Measurements from ENCODE around the gene SSC5D.

The SSC5D gene

DNA sequence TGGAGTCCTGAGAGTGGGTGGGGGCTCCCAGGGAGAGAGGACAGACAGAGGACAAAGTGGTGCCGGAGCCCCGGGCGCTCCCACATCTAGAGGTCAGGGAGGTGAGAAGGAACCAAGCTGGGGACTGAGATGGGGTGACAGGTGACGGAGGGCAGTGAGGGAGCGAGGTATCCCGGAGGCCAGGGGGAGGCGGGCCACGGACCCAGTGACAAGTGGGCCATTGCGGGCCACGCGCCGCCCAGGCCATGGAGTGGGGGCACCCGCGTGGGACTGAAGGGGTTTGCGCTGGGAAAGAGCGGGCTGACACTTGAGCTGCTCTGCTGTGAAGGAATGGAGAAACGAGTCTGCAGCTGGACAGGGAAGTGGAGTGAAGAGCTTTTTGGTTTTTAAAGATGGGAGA, 9.2 kb upstream of the SSC5D start:
- Histone ChIP-seq H3K4me1 (ENCODE audit: control extremely low read depth in 1 of 4, control insufficient read depth in 4 of 4, insufficient read depth in 4 of 4, low read length in 3 of 4) (peaks cover 2 to 19% (median 13%) of the 10 kb centered on the region in 4 experiments), H3K4me3 (ENCODE audit: control insufficient read depth in 1 of 7, extremely low read depth in 1 of 7, insufficient read depth in 4 of 7, low read depth in 2 of 7, low read length in 6 of 7) (no peak overlapping the region), H3K9me3 (ENCODE audit: control extremely low read depth in 1 of 5, control insufficient read depth in 4 of 5, insufficient read depth in 2 of 5, low read depth in 1 of 5, low read length in 4 of 5) (no peaks in the 10 kb centered on the region), H3K27me3 (replicated peaks in 2 of 5; ENCODE audit: control insufficient read depth in 4 of 5, insufficient read depth in 5 of 5, low read length in 4 of 5) (no peaks in the 10 kb centered on the region), H3K27ac (ENCODE audit: insufficient read depth in 1 of 2, low read depth in 1 of 2, low read length in 2 of 2, poor library complexity in 1 of 2, severe bottlenecking in 2 of 2) (no peak overlapping the region), H3K36me3 (ENCODE audit: control insufficient read depth in 4 of 4, insufficient read depth in 4 of 4, low read length in 3 of 4) (peaks cover 0 to 18% (median 9%) of the 10 kb centered on the region in 4 experiments)
- no peak for DNase-seq
- CTCF ChIA-PET: interaction anchor here (0.8 to 1.6 kb wide), 2 partner anchors 10 to 11 kb away, joined by 3 to 4 read pairs; no protein-coding TSS in a partner anchor
- 95% methylated on average over 17 of the region's 17 CpGs for WGBS (ENCODE audit: insufficient coverage)
- POLR2A ChIA-PET: no interaction called here

DNA sequence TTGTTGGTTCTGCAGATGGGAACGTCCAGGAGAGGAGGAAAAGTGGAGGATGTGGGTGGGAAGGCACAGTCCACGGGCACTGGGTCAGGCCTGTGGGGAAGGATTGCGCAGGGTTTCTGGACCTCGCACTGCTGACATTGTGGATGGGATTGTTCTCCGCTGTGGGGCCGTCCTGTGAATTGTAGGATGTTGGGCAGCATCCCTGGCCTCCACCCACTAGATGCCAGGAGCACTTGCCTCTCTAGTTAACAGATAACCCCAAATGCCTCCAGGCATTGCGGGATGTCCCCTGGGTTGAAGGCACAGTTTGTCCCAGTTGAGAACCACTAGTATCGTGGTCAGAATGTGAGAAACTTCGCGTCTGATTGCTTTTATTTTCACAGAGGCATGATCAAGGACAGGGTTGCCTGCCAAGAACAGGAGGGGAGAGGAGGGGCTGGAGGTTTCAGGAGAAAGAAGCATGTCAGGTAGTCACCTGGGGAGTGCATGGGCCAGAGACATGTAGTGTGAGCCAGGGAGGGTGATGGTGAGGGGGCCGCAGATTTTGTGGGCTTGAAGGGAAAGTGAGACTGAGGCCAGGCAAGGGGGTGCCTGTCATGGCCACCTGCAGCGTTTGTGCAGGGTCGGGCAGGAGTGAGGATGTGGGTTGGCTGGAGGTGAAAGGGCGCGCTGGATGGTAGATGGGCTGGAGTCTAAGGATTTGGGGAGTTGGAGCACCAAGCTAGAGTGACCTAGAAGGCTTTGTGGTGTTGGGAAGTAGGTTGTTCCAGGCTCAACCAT, 8.6 kb upstream of the SSC5D start:
- no peak for DNase-seq
- Histone ChIP-seq H3K4me1 (ENCODE audit: control extremely low read depth in 1 of 4, control insufficient read depth in 4 of 4, insufficient read depth in 4 of 4, low read length in 3 of 4) (peaks cover 2 to 24% (median 19%) of the 10 kb centered on the region in 4 experiments), H3K36me3 (ENCODE audit: control insufficient read depth in 4 of 4, insufficient read depth in 4 of 4, low read length in 3 of 4) (peaks cover 0 to 21% (median 9%) of the 10 kb centered on the region in 4 experiments), H3K4me3 (ENCODE audit: control insufficient read depth in 1 of 7, extremely low read depth in 1 of 7, insufficient read depth in 4 of 7, low read depth in 2 of 7, low read length in 6 of 7) (no peak overlapping the region), H3K27me3 (replicated peaks in 2 of 5; ENCODE audit: control insufficient read depth in 4 of 5, insufficient read depth in 5 of 5, low read length in 4 of 5) (no peaks in the 10 kb centered on the region), H3K9me3 (ENCODE audit: control extremely low read depth in 1 of 5, control insufficient read depth in 4 of 5, insufficient read depth in 2 of 5, low read depth in 1 of 5, low read length in 4 of 5) (no peaks in the 10 kb centered on the region), H3K27ac (ENCODE audit: insufficient read depth in 1 of 2, low read depth in 1 of 2, low read length in 2 of 2, poor library complexity in 1 of 2, severe bottlenecking in 2 of 2) (no peak overlapping the region)
- POLR2A ChIA-PET: no interaction called here
- CTCF ChIA-PET: interaction anchor here (1.6 kb wide), 1 partner anchor 10 kb away, joined by 4 read pairs; no protein-coding TSS in a partner anchor
- 89% methylated on average over 14 of the region's 15 CpGs for WGBS (ENCODE audit: insufficient coverage)

DNA sequence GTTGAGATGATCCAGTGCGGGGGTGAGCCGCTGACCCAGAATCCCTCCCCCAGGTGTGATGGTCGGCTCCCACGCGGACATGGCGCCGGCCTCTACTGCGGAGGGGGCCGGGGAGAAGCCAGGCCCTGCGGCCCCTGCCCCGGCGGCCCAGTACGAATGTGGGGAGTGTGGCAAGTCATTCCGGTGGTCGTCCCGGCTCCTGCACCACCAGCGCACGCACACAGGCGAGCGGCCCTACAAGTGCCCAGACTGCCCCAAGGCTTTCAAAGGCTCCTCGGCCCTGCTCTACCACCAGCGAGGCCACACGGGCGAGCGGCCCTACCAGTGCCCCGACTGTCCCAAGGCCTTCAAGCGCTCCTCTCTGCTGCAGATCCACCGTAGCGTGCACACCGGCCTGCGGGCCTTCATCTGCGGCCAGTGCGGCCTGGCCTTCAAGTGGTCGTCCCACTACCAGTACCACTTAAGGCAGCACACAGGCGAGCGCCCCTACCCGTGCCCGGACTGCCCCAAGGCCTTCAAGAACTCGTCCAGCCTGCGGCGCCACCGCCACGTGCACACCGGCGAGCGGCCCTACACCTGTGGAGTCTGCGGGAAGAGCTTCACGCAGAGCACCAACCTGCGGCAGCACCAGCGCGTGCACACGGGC, 7.0 kb upstream of the SSC5D start:
- peaks cover 0 to 21% (median 9%) of the 10 kb centered on the region in 4 experiments for H3K36me3 ChIP-seq (ENCODE audit: control insufficient read depth in 4 of 4, insufficient read depth in 4 of 4, low read length in 3 of 4)
- ChIA-PET CTCF (interaction anchor here (0.6 kb wide), 1 partner anchor 76 kb away, joined by 3 read pairs; no protein-coding TSS in a partner anchor), POLR2A (no interaction called here)
- H3K27ac ChIP-seq (ENCODE audit: insufficient read depth in 1 of 2, low read depth in 1 of 2, low read length in 2 of 2, poor library complexity in 1 of 2, severe bottlenecking in 2 of 2): no peak overlapping the region
- H3K4me3 ChIP-seq (ENCODE audit: control insufficient read depth in 1 of 7, extremely low read depth in 1 of 7, insufficient read depth in 4 of 7, low read depth in 2 of 7, low read length in 6 of 7): no peak overlapping the region
- no peaks in the 10 kb centered on the region for H3K27me3 ChIP-seq (replicated peaks in 2 of 5; ENCODE audit: control insufficient read depth in 4 of 5, insufficient read depth in 5 of 5, low read length in 4 of 5)
- no peaks in the 10 kb centered on the region for H3K9me3 ChIP-seq (ENCODE audit: control extremely low read depth in 1 of 5, control insufficient read depth in 4 of 5, insufficient read depth in 2 of 5, low read depth in 1 of 5, low read length in 4 of 5)
- H3K4me1 ChIP-seq (ENCODE audit: control extremely low read depth in 1 of 4, control insufficient read depth in 4 of 4, insufficient read depth in 4 of 4, low read length in 3 of 4): peaks cover 2 to 30% (median 23%) of the 10 kb centered on the region in 4 experiments
- 97% methylated on average over 43 of the region's 52 CpGs for WGBS (ENCODE audit: insufficient coverage)
- DNase-seq: no peak

DNA sequence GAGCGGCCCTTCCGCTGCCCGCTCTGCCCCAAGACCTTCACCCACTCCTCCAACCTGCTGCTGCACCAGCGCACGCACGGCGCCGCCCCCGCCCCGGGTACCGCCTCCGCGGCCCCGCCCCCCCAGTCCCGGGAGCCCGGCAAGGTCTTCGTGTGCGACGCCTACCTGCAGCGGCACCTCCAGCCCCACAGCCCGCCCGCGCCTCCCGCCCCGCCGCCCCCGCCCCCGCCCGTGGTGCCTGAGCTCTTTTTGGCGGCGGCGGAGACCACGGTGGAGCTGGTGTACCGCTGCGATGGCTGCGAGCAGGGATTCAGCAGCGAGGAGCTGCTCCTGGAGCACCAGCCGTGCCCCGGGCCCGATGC, 6.5 kb upstream of the SSC5D start:
- CTCF ChIA-PET: interaction anchor here (0.6 kb wide), 1 partner anchor 76 kb away, joined by 3 read pairs; no protein-coding TSS in a partner anchor
- H3K36me3 ChIP-seq (ENCODE audit: control insufficient read depth in 4 of 4, insufficient read depth in 4 of 4, low read length in 3 of 4): peaks cover 0 to 21% (median 9%) of the 10 kb centered on the region in 4 experiments
- 96% methylated on average over 14 of the region's 40 CpGs for WGBS (ENCODE audit: insufficient coverage)
- H3K9me3 ChIP-seq (ENCODE audit: control extremely low read depth in 1 of 5, control insufficient read depth in 4 of 5, insufficient read depth in 2 of 5, low read depth in 1 of 5, low read length in 4 of 5): no peaks in the 10 kb centered on the region
- H3K27ac ChIP-seq (ENCODE audit: insufficient read depth in 1 of 2, low read depth in 1 of 2, low read length in 2 of 2, poor library complexity in 1 of 2, severe bottlenecking in 2 of 2): no peak overlapping the region
- no peak for DNase-seq
- peaks cover 2 to 35% (median 23%) of the 10 kb centered on the region in 4 experiments for H3K4me1 ChIP-seq (ENCODE audit: control extremely low read depth in 1 of 4, control insufficient read depth in 4 of 4, insufficient read depth in 4 of 4, low read length in 3 of 4)
- H3K27me3 ChIP-seq (replicated peaks in 2 of 5; ENCODE audit: control insufficient read depth in 4 of 5, insufficient read depth in 5 of 5, low read length in 4 of 5): no peaks in the 10 kb centered on the region
- POLR2A ChIA-PET: no interaction called here
- no peak overlapping the region for H3K4me3 ChIP-seq (ENCODE audit: control insufficient read depth in 1 of 7, extremely low read depth in 1 of 7, insufficient read depth in 4 of 7, low read depth in 2 of 7, low read length in 6 of 7)

DNA sequence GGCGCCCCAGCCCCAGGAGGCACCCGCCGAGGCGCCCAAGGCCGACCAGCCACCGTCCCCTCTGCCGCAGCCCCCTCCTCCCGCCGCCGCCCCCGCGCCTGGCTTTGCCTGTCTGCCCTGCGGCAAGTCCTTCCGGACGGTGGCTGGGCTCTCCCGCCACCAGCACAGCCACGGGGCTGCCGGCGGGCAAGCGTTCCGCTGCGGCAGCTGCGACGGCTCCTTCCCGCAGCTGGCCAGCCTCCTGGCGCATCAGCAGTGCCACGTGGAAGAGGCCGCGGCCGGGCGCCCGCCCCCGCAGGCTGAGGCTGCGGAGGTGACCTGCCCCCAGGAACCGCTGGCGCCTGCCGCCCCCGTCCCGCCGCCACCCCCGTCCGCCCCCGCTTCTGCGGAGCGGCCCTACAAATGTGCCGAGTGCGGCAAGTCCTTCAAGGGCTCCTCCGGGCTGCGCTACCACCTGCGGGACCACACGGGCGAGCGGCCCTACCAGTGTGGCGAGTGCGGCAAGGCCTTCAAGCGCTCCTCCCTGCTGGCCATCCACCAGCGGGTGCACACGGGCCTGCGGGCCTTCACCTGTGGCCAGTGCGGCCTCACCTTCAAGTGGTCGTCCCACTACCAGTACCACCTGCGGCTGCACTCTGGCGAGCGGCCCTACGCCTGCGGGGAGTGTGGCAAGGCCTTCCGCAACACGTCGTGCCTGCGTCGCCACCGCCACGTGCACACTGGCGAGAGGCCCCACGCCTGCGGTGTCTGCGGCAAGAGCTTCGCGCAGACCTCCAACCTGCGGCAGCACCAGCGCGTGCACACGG, 5.9 kb upstream of the SSC5D start:
- Histone ChIP-seq H3K27me3 (replicated peaks in 2 of 5; ENCODE audit: control insufficient read depth in 4 of 5, insufficient read depth in 5 of 5, low read length in 4 of 5) (no peaks in the 10 kb centered on the region), H3K9me3 (ENCODE audit: control extremely low read depth in 1 of 5, control insufficient read depth in 4 of 5, insufficient read depth in 2 of 5, low read depth in 1 of 5, low read length in 4 of 5) (no peaks in the 10 kb centered on the region), H3K4me1 (ENCODE audit: control extremely low read depth in 1 of 4, control insufficient read depth in 4 of 4, insufficient read depth in 4 of 4, low read length in 3 of 4) (peaks cover 2 to 37% (median 26%) of the 10 kb centered on the region in 4 experiments), H3K27ac (ENCODE audit: insufficient read depth in 1 of 2, low read depth in 1 of 2, low read length in 2 of 2, poor library complexity in 1 of 2, severe bottlenecking in 2 of 2) (no peak overlapping the region), H3K4me3 (ENCODE audit: control insufficient read depth in 1 of 7, extremely low read depth in 1 of 7, insufficient read depth in 4 of 7, low read depth in 2 of 7, low read length in 6 of 7) (no peak overlapping the region), H3K36me3 (ENCODE audit: control insufficient read depth in 4 of 4, insufficient read depth in 4 of 4, low read length in 3 of 4) (peaks cover 0 to 21% (median 9%) of the 10 kb centered on the region in 4 experiments)
- no peak for DNase-seq
- POLR2A ChIA-PET: no interaction called here
- CTCF ChIA-PET: interaction anchor here (0.6 to 2.7 kb wide), 2 partner anchors 15 to 77 kb away, joined by 3 to 12 read pairs; no protein-coding TSS in a partner anchor
- WGBS (ENCODE audit: insufficient coverage): 98% methylated on average over 78 of the region's 83 CpGs

DNA sequence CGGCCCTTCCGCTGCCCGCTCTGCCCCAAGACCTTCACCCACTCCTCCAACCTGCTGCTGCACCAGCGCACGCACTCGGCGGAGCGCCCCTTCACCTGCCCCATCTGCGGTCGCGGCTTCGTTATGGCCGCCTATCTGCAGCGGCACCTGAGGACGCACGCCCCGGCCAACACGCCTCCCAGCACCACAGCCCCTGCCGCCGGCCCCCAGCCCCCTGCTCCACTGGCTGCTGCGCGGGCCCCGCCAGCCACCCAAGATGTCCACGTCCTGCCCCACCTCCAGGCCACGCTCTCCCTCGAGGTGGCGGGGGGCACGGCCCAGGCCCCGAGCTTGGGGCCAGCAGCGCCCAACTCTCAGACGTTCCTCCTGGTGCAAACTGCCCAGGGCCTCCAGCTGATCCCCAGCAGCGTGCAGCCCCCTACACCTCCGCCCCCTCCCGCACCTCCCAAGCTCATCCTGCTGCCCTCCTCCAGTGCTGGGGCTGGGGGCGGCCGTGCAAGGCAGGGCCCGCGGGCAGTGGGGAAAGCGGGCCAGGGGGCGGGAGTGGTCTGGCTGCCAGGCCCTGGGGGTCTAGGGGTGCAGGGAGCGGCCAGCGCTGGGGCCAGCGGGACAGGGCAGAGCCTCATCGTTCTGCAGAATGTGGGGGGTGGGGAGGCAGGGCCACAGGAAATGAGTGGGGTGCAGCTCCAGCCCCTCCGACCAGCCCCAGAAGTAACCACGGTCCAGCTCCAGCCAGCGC, 5.1 kb upstream of the SSC5D start:
- H3K36me3 ChIP-seq (ENCODE audit: control insufficient read depth in 4 of 4, insufficient read depth in 4 of 4, low read length in 3 of 4): peaks cover 0 to 21% (median 9%) of the 10 kb centered on the region in 4 experiments
- H3K9me3 ChIP-seq (ENCODE audit: control extremely low read depth in 1 of 5, control insufficient read depth in 4 of 5, insufficient read depth in 2 of 5, low read depth in 1 of 5, low read length in 4 of 5): no peaks in the 10 kb centered on the region
- H3K27ac ChIP-seq (ENCODE audit: insufficient read depth in 1 of 2, low read depth in 1 of 2, low read length in 2 of 2, poor library complexity in 1 of 2, severe bottlenecking in 2 of 2): no peak overlapping the region
- H3K4me1 ChIP-seq (ENCODE audit: control extremely low read depth in 1 of 4, control insufficient read depth in 4 of 4, insufficient read depth in 4 of 4, low read length in 3 of 4): peaks cover 0 to 36% (median 26%) of the 10 kb centered on the region in 4 experiments
- 94% methylated on average over 45 of the region's 47 CpGs for WGBS (ENCODE audit: insufficient coverage)
- no peaks in the 10 kb centered on the region for H3K27me3 ChIP-seq (replicated peaks in 2 of 5; ENCODE audit: control insufficient read depth in 4 of 5, insufficient read depth in 5 of 5, low read length in 4 of 5)
- no peak for DNase-seq
- H3K4me3 ChIP-seq (ENCODE audit: control insufficient read depth in 1 of 7, extremely low read depth in 1 of 7, insufficient read depth in 4 of 7, low read depth in 2 of 7, low read length in 6 of 7): no peak overlapping the region
- CTCF ChIA-PET: interaction anchor here (1.0 to 2.7 kb wide), 2 partner anchors 14 to 16 kb away, joined by 3 to 12 read pairs; no protein-coding TSS in a partner anchor
- POLR2A ChIA-PET: no interaction called here
